Effector memory CD4-positive, alpha-beta T cell (primary cell): Measurements from ENCODE around the gene TCF20.

Source experiments
- DNase-seq, 3 donors: peaks; one replicate each; pipeline ENCODE4 v3.0.0-alpha.2; 2020
- H3K27ac ChIP-seq: 2 replicates; pipeline ENCODE4 v1.7.0; 2013; ENCODE audit warnings: mild to moderate bottlenecking, low read length, moderate library complexity; ENCODE audit not compliant: insufficient read depth, poor library complexity, severe bottlenecking
- H3K27me3 ChIP-seq: replicated peaks from 2 replicates; pipeline ENCODE4 v1.7.0; 2013; ENCODE audit warnings: mild to moderate bottlenecking, low read length; ENCODE audit not compliant: insufficient read depth, control insufficient read depth, poor library complexity, severe bottlenecking
- H3K36me3 ChIP-seq: 2 replicates; pipeline ENCODE4 v1.7.0; 2013; ENCODE audit warnings: mild to moderate bottlenecking, low read length, moderate library complexity; ENCODE audit not compliant: control insufficient read depth, insufficient read depth
- H3K4me1 ChIP-seq: 2 replicates; pipeline ENCODE4 v1.7.0; 2013; ENCODE audit warnings: low read length, mild to moderate bottlenecking; ENCODE audit not compliant: control insufficient read depth, insufficient read depth, poor library complexity, severe bottlenecking
- H3K4me3 ChIP-seq: 2 replicates; pipeline ENCODE4 v1.7.0; 2013; ENCODE audit warnings: low read length, low read depth, mild to moderate bottlenecking; ENCODE audit not compliant: insufficient read depth, poor library complexity, severe bottlenecking
- H3K9me3 ChIP-seq: 2 replicates; pipeline ENCODE4 v1.7.0; 2013; ENCODE audit warnings: mild to moderate bottlenecking, low read length, moderate library complexity; ENCODE audit not compliant: control insufficient read depth

TCF20 gene

GRCh38 chr22:42300259-42301076, 30.0 kb upstream of the TCF20 start:
- Histone ChIP-seq H3K4me1 (peaks cover 73% of the 10 kb centered on the region), H3K4me3 (peak overlapping the region; percentile 31), H3K9me3 (no peaks in the 10 kb centered on the region), H3K36me3 (no peaks in the 10 kb centered on the region), H3K27me3 (no peaks in the 10 kb centered on the region), H3K27ac (peak overlapping the region; percentile 68)
- peak in 1 of 3 donors; percentile 29 for DNase-seq

GRCh38 chr22:42299586-42300258, 29.3 kb upstream of the TCF20 start:
- Histone ChIP-seq H3K9me3 (no peaks in the 10 kb centered on the region), H3K36me3 (no peaks in the 10 kb centered on the region), H3K27me3 (no peaks in the 10 kb centered on the region), H3K4me3 (peak overlapping the region; percentile 31), H3K27ac (peak overlapping the region; percentile 68), H3K4me1 (peaks cover 70% of the 10 kb centered on the region)
- peak; percentile 55 to 61 (median 59) for DNase-seq

- Histone ChIP-seq H3K36me3 (no peaks in the 10 kb centered on the region), H3K4me1 (peaks cover 69% of the 10 kb centered on the region), H3K27ac (peak overlapping the region; percentile 68), H3K9me3 (no peaks in the 10 kb centered on the region), H3K27me3 (no peaks in the 10 kb centered on the region), H3K4me3 (no peak overlapping the region)
- no peak for DNase-seq
These were observed 28.3 kb upstream of the TCF20 start for GRCh38 chr22:42298746-42299145.

GRCh38 chr22:42297778-42298177, 27.3 kb upstream of the TCF20 start:
- H3K27me3 ChIP-seq: no peaks in the 10 kb centered on the region

GRCh38 chr22:42296883-42297282, 26.4 kb upstream of the TCF20 start:
- H3K36me3 ChIP-seq: no peaks in the 10 kb centered on the region
- H3K27me3 ChIP-seq: no peaks in the 10 kb centered on the region
- H3K4me3 ChIP-seq: no peak overlapping the region
- peaks cover 65% of the 10 kb centered on the region for H3K4me1 ChIP-seq
- H3K27ac ChIP-seq: peak overlapping the region; percentile 16
- no peak for DNase-seq
- H3K9me3 ChIP-seq: no peaks in the 10 kb centered on the region

More at GRCh38 chr22:42297778-42298177, 27.3 kb upstream of the TCF20 start:
- Histone ChIP-seq H3K9me3 (no peaks in the 10 kb centered on the region), H3K4me3 (no peak overlapping the region), H3K27ac (peak overlapping the region; percentile 34), H3K36me3 (no peaks in the 10 kb centered on the region), H3K4me1 (peaks cover 71% of the 10 kb centered on the region)
- no peak for DNase-seq

- peaks cover 61% of the 10 kb centered on the region for H3K4me1 ChIP-seq
- no peak for DNase-seq
- no peak overlapping the region for H3K4me3 ChIP-seq
- H3K27me3 ChIP-seq: no peaks in the 10 kb centered on the region
- no peaks in the 10 kb centered on the region for H3K36me3 ChIP-seq
- H3K27ac ChIP-seq: peak overlapping the region; percentile 16
- no peaks in the 10 kb centered on the region for H3K9me3 ChIP-seq
These were observed 26.0 kb upstream of the TCF20 start for GRCh38 chr22:42296381-42296853.

GRCh38 chr22:42294034-42294985, 23.9 kb upstream of the TCF20 start:
- H3K27me3 ChIP-seq: no peaks in the 10 kb centered on the region
- peak overlapping the region; percentile 13 for H3K27ac ChIP-seq
- H3K4me1 ChIP-seq: peaks cover 39% of the 10 kb centered on the region
- H3K4me3 ChIP-seq: no peak overlapping the region
- no peak for DNase-seq
- no peaks in the 10 kb centered on the region for H3K36me3 ChIP-seq
- H3K9me3 ChIP-seq: no peaks in the 10 kb centered on the region

GRCh38 chr22:42292732-42293520, 22.5 kb upstream of the TCF20 start:
- Histone ChIP-seq H3K9me3 (no peaks in the 10 kb centered on the region), H3K27me3 (no peaks in the 10 kb centered on the region), H3K4me3 (no peak overlapping the region), H3K27ac (no peak overlapping the region), H3K36me3 (no peaks in the 10 kb centered on the region), H3K4me1 (peaks cover 31% of the 10 kb centered on the region)
- DNase-seq: no peak

GRCh38 chr22:42291287-42291686, 20.8 kb upstream of the TCF20 start:
- Histone ChIP-seq H3K9me3 (no peaks in the 10 kb centered on the region), H3K4me3 (no peak overlapping the region), H3K36me3 (no peaks in the 10 kb centered on the region), H3K27me3 (no peaks in the 10 kb centered on the region), H3K4me1 (peaks cover 22% of the 10 kb centered on the region), H3K27ac (no peak overlapping the region)
- no peak for DNase-seq
